Upper lobe of left lung (tissue), 6 donors: ENCODE data around the gene CRTAC1. TPM values are rescaled to one million over a fixed set of nuclear protein-coding genes. Genes with fewer than 3 reads are reported as not detected.

Experiments
- ATAC-seq, 2 donors: fragments of 200-7000 bp; cut with Tn5 transposase; one replicate each; pipeline ENCODE4 v1.9.1; 2022; ENCODE audit warnings: mild to moderate bottlenecking in 2 of 2, moderate library complexity in 2 of 2; ENCODE audit not compliant: low FRiP score in 2 of 2
- DNase-seq, 2 donors: peaks; one replicate each; pipeline ENCODE4 v3.0.0-alpha.2; 2019 to 2020
- H3K27ac ChIP-seq, 4 donors: fragments of 200-600 bp; sonication (generic); one replicate each; pipeline ENCODE4 v1.5.1; 2016 to 2019
- H3K27me3 ChIP-seq, 4 donors: fragments of 200-600 bp; sonication (generic); one replicate each; pipeline ENCODE4 v1.5.1; 2017 to 2019
- H3K36me3 ChIP-seq, 4 donors: fragments of 200-600 bp; sonication (generic); one replicate each; pipeline ENCODE4 v1.5.1; 2016 to 2019
- H3K4me1 ChIP-seq, 4 donors: fragments of 200-600 bp; sonication (generic); one replicate each; pipeline ENCODE4 v1.5.1; 2018 to 2019
- H3K4me3 ChIP-seq, 4 donors: fragments of 200-600 bp; sonication (generic); one replicate each; pipeline ENCODE4 v1.5.1; 2017 to 2019; ENCODE audit warnings: mild to moderate bottlenecking in 2 of 4, moderate library complexity in 1 of 4
- H3K9me3 ChIP-seq, 4 donors: fragments of 200-600 bp; sonication (generic); one replicate each; pipeline ENCODE4 v1.5.1; 2018 to 2019
- EP300 ChIP-seq, 4 donors: sonication (generic); formaldehyde crosslinking; IDR thresholded peaks; one replicate each; pipeline ENCODE4 v1.5.1; 2017; ENCODE audit warnings: antibody characterized with exemption in 4 of 4, control low read depth in 2 of 4
- POLR2A ChIP-seq, 4 donors: fragments of 450-650 bp; IDR thresholded peaks; one replicate each; pipeline ENCODE4 v1.5.1; 2016 to 2017; ENCODE audit warnings: antibody characterized with exemption in 4 of 4, mild to moderate bottlenecking in 2 of 4
- POLR2AphosphoS5 ChIP-seq, 2 donors: sonication (generic); formaldehyde crosslinking; IDR thresholded peaks; one replicate each; pipeline ENCODE4 v1.5.1; 2017; ENCODE audit warnings: antibody characterized with exemption in 2 of 2
- WGBS, 2 donors: methylation state at CpG; one replicate each; pipeline ENCODE4 v1.1.5; 2017 to 2018; 5-methylcytosine and 5-hydroxymethylcytosine counted together
- total RNA-seq, 6 donors: library from RNA; depleted of rRNA in 4 of 6; stranded (reverse); fragments of >200 nt in 4 of 6; gene quantifications; one replicate each; pipeline versions ENCODE4 v1.1.0 to v1.2.1, GENCODE V29; 2016 to 2021
- TF ChIP-seq, protein P1 (sequence below), 6 experiments: fragments of 450-650 bp in 4 of 6; fragments of 200-600 bp in 2 of 6; sonication (generic) in 2 of 6; IDR thresholded peaks; one replicate each; pipeline ENCODE4 v1.5.1; 2016 to 2019; ENCODE audit warnings: antibody characterized with exemption in 6 of 6
- donor health status: DM: no; HTN: no; CAD: no; lungs with moderate emphysema.
- donor health status: DM: no; HTN: yes; CAD: no; lungs with severe emphysema.

Gene CRTAC1
- total RNA-seq, 6 donors from 2014 or later: 40.6 to 123 (median 77.3) TPM

GRCh38 chr10:97888641-97889262, 141.7 kb downstream of the CRTAC1 start:
- Histone ChIP-seq H3K4me1 (peaks cover 0 to 47% (median 16%) of the 10 kb centered on the region in 4 donors), H3K4me3 (no peak overlapping the region), H3K9me3 (no peaks in the 10 kb centered on the region)

GRCh38 chr10:97888134-97888533, 142.3 kb downstream of the CRTAC1 start:
- DNase-seq: no peak
- Histone ChIP-seq H3K27me3 (no peaks in the 10 kb centered on the region), H3K4me1 (peaks cover 0 to 41% (median 13%) of the 10 kb centered on the region in 4 donors), H3K36me3 (no peaks in the 10 kb centered on the region), H3K4me3 (no peak overlapping the region), H3K27ac (peak overlapping the region; percentile 53 to 87 (median 68)), H3K9me3 (no peaks in the 10 kb centered on the region)
- no peak for ATAC-seq
- WGBS, 2 donors: 85 to 87% methylated on average over 7 of the region's 7 CpGs
- TF ChIP-seq POLR2AphosphoS5 (IDR thresholded peaks at IDR 0.05) (no peak), EP300 (IDR thresholded peaks at IDR 0.05) (no peak), POLR2A (IDR thresholded peaks at IDR 0.05) (no peak)
- TF ChIP-seq, protein P1, sequence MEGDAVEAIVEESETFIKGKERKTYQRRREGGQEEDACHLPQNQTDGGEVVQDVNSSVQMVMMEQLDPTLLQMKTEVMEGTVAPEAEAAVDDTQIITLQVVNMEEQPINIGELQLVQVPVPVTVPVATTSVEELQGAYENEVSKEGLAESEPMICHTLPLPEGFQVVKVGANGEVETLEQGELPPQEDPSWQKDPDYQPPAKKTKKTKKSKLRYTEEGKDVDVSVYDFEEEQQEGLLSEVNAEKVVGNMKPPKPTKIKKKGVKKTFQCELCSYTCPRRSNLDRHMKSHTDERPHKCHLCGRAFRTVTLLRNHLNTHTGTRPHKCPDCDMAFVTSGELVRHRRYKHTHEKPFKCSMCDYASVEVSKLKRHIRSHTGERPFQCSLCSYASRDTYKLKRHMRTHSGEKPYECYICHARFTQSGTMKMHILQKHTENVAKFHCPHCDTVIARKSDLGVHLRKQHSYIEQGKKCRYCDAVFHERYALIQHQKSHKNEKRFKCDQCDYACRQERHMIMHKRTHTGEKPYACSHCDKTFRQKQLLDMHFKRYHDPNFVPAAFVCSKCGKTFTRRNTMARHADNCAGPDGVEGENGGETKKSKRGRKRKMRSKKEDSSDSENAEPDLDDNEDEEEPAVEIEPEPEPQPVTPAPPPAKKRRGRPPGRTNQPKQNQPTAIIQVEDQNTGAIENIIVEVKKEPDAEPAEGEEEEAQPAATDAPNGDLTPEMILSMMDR (IDR thresholded peaks at IDR 0.05): no peak

More at GRCh38 chr10:97888641-97889262, 141.7 kb downstream of the CRTAC1 start:
- H3K27ac ChIP-seq: peak overlapping the region; percentile 57 to 87 (median 82)
- 43 to 53% methylated on average over 8 to 11 of the region's 12 CpGs for WGBS, 2 donors
- peak in 1 of 2 donors; percentile 86 for DNase-seq
- H3K27me3 ChIP-seq: no peaks in the 10 kb centered on the region
- TF ChIP-seq EP300 (IDR thresholded peaks at IDR 0.05) (no peak), POLR2A (IDR thresholded peaks at IDR 0.05) (no peak), POLR2AphosphoS5 (IDR thresholded peaks at IDR 0.05) (no peak)
- TF ChIP-seq, protein P1 (IDR thresholded peaks at IDR 0.05): no peak
- H3K36me3 ChIP-seq: no peaks in the 10 kb centered on the region
- peak in 1 of 2 donors; percentile 43 for ATAC-seq

DNA sequence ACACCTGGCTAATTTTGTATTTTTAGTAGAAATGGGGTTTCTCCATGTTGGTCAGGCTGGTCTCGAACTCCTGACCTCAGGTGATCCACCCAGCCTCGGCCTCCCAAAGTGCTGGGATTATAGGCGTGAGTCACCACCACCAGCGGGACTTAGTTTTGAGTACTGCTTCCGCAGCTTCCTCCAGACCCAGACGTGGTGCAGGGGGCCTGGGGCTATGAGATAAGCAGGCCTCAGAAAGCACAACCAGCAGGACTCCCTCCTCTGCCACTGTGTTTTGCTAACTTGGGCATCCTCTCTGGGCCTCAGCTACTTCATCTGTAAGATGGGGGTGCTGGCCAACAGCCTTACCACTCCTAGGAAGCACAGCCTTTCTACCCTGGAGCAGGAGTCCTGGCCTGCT, 143.0 kb downstream of the CRTAC1 start:
- no peaks in the 10 kb centered on the region for H3K36me3 ChIP-seq
- DNase-seq (no peak), ATAC-seq (no peak)
- TF ChIP-seq, protein P1 (IDR thresholded peaks at IDR 0.05): no peak
- TF ChIP-seq POLR2A (IDR thresholded peaks at IDR 0.05) (no peak), EP300 (IDR thresholded peaks at IDR 0.05) (no peak), POLR2AphosphoS5 (IDR thresholded peaks at IDR 0.05) (no peak)
- H3K4me1 ChIP-seq: peaks cover 0 to 36% (median 12%) of the 10 kb centered on the region in 4 donors
- WGBS, 2 donors: 52% methylated on average over 6 of the region's 6 CpGs; no CpG with 5 or more reads in 1 of the 2 donors
- H3K9me3 ChIP-seq: no peaks in the 10 kb centered on the region
- no peaks in the 10 kb centered on the region for H3K27me3 ChIP-seq
- no peak overlapping the region for H3K4me3 ChIP-seq
- H3K27ac ChIP-seq: peak overlapping the region in 2 of 4 donors; percentile 83 to 87

DNA sequence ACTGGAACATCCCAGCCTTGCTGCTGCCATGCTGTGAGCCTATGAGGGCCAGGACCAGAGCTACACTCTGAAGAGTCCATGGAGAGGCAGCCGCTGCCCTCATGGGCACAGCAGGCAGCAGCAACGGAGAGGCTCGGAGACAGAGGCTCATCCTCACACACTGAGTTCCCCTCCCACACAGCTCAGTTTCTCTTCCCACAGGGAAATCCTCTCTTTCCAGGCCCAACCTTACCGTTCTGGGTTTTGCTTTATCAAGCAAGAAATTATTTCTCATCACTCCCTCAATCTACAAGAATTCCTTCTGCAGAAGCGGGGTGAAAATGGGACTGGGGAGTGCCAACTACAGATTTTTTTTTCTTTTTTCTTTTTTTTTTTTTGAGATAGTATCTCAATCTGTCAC, 144.1 kb downstream of the CRTAC1 start:
- H3K27me3 ChIP-seq: no peaks in the 10 kb centered on the region
- H3K4me3 ChIP-seq: no peak overlapping the region
- peak overlapping the region in 3 of 4 donors; percentile 20 to 46 (median 37) for H3K27ac ChIP-seq
- peaks cover 0 to 36% (median 12%) of the 10 kb centered on the region in 4 donors for H3K4me1 ChIP-seq
- WGBS, 2 donors: 53 to 63% methylated on average over 5 of the region's 5 CpGs
- no peaks in the 10 kb centered on the region for H3K9me3 ChIP-seq
- DNase-seq (no peak), ATAC-seq (no peak)
- no peaks in the 10 kb centered on the region for H3K36me3 ChIP-seq
- TF ChIP-seq POLR2A (IDR thresholded peaks at IDR 0.05) (no peak), EP300 (IDR thresholded peaks at IDR 0.05) (no peak), POLR2AphosphoS5 (IDR thresholded peaks at IDR 0.05) (no peak)
- TF ChIP-seq, protein P1 (IDR thresholded peaks at IDR 0.05): no peak

DNA sequence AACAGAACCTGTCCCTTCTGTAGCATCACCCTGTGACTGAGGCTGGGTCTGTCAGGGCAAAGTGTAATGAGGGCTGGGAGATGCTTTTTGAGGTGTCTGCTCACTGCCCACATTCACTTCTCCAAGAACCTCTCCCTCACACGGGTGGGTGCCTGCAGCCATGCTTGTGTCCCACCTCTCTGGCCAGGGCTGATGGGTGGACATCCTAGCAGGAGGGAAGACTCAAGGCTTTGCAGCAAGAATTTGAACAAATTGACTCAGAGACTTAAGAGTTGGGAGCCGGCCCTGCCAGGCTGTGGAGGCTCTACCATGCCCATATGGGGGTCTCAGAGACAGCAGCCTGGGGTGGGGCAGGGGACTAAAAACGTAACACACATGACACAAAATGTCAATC, 147.3 kb downstream of the CRTAC1 start:
- Histone ChIP-seq H3K27me3 (no peaks in the 10 kb centered on the region), H3K4me1 (peaks cover 0 to 14% (median 5%) of the 10 kb centered on the region in 4 donors), H3K9me3 (no peaks in the 10 kb centered on the region), H3K4me3 (no peak overlapping the region), H3K27ac (no peak overlapping the region), H3K36me3 (no peaks in the 10 kb centered on the region)
- DNase-seq (no peak), ATAC-seq (no peak)
- TF ChIP-seq EP300 (IDR thresholded peaks at IDR 0.05): no peak
- WGBS, 2 donors: 71 to 79% methylated on average over 3 of the region's 3 CpGs
